Measurements from ENCODE around the gene RMDN2.
"Not testable (repeated sequence)": the region's sequence is repeated elsewhere in the genome, so short reads cannot be mapped to it uniquely, and the experiment has no call there.

Gene RMDN2

GRCh38 chr2:38017836-38018235 lies 92.7 kb downstream of the RMDN2 start:
- H3K27ac ChIP-seq, result no peak overlapping the region
- no peak for TF ChIP-seq CTCF (IDR thresholded peaks at IDR 0.05)

GRCh38 chr2:38020359-38021069 lies 95.4 kb downstream of the RMDN2 start:
- not testable (repeated sequence) for H3K4me3 ChIP-seq; H3K27ac ChIP-seq; DNase-seq (ENCODE audit: low spot score)

More at GRCh38 chr2:38017836-38018235, 92.7 kb downstream of the RMDN2 start:
- DNase-seq (ENCODE audit: low spot score), result no peak
- H3K4me3 ChIP-seq, result no peak overlapping the region

DNA sequence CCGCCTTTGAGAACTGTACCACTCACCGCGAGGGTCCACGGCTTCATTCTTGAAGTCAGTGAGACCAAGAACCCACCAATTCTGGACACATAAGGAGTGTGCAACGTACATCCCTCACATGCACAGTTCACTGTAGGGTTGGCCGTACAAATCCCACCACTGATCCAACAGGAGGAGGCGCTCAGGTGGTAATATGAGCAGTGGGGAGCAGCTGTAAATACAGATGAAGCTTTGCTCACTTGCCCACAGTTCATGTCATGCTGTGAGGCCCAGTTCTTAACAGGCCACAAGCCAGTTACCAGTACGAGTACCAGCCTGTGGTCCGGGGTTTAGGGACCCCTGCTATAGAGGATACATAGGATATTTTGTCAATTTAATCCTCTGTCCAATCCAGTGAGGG lies 96.5 kb downstream of the RMDN2 start:
- DNase-seq (ENCODE audit: low spot score), result no peak
- Histone ChIP-seq H3K4me3 (no peak overlapping the region), H3K27ac (no peak overlapping the region)
- no peak for TF ChIP-seq CTCF (IDR thresholded peaks at IDR 0.05)

DNA sequence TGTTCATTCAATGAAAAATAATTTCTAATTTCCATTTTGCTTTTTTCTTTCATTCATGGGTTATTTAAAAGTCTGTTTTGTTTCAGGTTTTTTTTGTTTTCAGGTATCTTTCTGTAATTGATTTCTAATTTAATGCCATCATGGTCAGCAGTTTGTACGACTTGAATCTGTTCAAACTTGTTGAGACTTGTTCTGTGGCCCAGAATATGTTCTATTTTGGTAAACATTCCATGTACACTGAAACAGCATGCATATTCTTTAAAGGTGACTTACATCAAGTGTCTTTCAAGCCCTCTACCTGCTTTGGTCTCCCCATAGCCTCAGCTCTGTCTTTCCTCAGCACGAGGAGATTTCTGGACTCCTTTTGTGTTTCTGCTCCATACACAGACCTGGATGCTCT lies 101.8 kb downstream of the RMDN2 start:
- TF ChIP-seq CTCF (IDR thresholded peaks at IDR 0.05), result no peak
- no peak for DNase-seq (ENCODE audit: low spot score)
- H3K4me3 ChIP-seq, result no peak overlapping the region
- no peak overlapping the region for H3K27ac ChIP-seq

GRCh38 chr2:38028829-38029228 lies 103.7 kb downstream of the RMDN2 start:
- no peak for DNase-seq (ENCODE audit: low spot score)
- Histone ChIP-seq H3K27ac (no peak overlapping the region), H3K4me3 (no peak overlapping the region)
- TF ChIP-seq CTCF (IDR thresholded peaks at IDR 0.05), result no peak

- no peak overlapping the region for H3K27ac ChIP-seq
- no peak overlapping the region for H3K4me3 ChIP-seq
- DNase-seq (ENCODE audit: low spot score), result no peak
- TF ChIP-seq CTCF (IDR thresholded peaks at IDR 0.05), result no peak
These were observed 104.4 kb downstream of the RMDN2 start for GRCh38 chr2:38029512-38029911.

DNA sequence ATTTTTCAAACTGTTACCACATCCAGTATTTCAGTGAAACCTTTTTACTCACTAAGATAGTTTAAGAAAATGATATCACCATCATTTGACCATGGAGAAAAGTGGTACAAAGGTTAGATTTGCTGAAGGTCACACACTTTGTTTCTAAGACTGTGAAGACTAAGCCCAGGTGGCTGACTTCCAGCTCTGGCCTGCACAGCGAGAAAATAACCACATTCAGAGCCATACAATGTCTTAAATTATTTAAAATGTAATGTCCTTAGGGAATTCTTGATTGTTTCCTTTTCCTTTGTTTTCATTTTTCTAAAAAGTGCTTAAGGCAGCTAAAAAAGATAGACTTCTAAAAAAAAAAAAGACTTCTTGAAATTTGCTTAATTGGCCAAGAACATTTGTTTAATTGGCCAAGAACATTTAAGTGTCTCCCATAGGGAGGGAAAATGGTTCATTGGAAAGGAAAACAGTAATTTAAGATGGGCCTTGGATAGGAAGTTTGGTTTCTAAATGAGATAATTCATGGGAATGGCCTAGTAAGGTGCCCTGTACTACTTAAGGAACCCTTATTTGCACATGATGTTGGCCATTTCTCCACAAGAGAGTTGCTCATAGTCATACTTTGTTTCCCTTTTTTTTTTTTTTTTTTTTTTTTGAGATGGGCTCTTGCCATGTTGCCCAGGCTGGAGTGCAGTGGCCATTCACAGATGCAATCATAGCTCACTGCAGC lies 105.7 kb downstream of the RMDN2 start:
- TF ChIP-seq CTCF (IDR thresholded peaks at IDR 0.05), result no peak
- no peak for DNase-seq (ENCODE audit: low spot score)
- Histone ChIP-seq H3K27ac (no peak overlapping the region), H3K4me3 (no peak overlapping the region)
